ENCODE measurements around the gene OR51B2.
A peak's percentile ranks its signal among the peaks of the same experiment; 100 is the strongest.
"Not testable (repeated sequence)": the region's sequence is repeated elsewhere in the genome, so short reads cannot be mapped to it uniquely, and the experiment has no call there.

The OR51B2 gene

GRCh38 chr11:5324197-5324596 lies at the start of gene OR51B2:
Gene OR51B2, minus strand, starts transcription at chr11:5324297. Its CDS starts 0 bp downstream, at chr11:5324297.
- no peak for DNase-seq

GRCh38 chr11:5369789-5370188 lies 45.7 kb upstream of the OR51B2 start:
- no peak for DNase-seq

- DNase-seq, result no peak
Measured at GRCh38 chr11:5368502-5369043, 44.5 kb upstream of the OR51B2 start.

GRCh38 chr11:5367448-5368074 lies 43.5 kb upstream of the OR51B2 start:
- DNase-seq, result peak; percentile 74

- no peak for DNase-seq
Measured at GRCh38 chr11:5366856-5367255, 42.8 kb upstream of the OR51B2 start.

GRCh38 chr11:5366365-5366764 lies 42.3 kb upstream of the OR51B2 start:
- not testable (repeated sequence) for DNase-seq

GRCh38 chr11:5364214-5364613 lies 40.1 kb upstream of the OR51B2 start:
- no peak for DNase-seq

- no peak for DNase-seq
Measured at GRCh38 chr11:5363679-5364078, 39.6 kb upstream of the OR51B2 start.

GRCh38 chr11:5362017-5362625 lies 38.0 kb upstream of the OR51B2 start:
- no peak for DNase-seq

- DNase-seq, result not testable (repeated sequence)
Measured at GRCh38 chr11:5356031-5356430, 31.9 kb upstream of the OR51B2 start.

GRCh38 chr11:5351208-5351607 lies 27.1 kb upstream of the OR51B2 start, which contains the start of gene OR51B6:
Gene OR51B6, plus strand, starts transcription at chr11:5351508. Its CDS starts 0 bp downstream, at chr11:5351508.
- no peak for DNase-seq

GRCh38 chr11:5349550-5349949 lies 25.5 kb upstream of the OR51B2 start:
- DNase-seq, result no peak

- no peak for DNase-seq
Measured at GRCh38 chr11:5348551-5349194, 24.6 kb upstream of the OR51B2 start.

- no peak for DNase-seq
Measured at GRCh38 chr11:5345831-5346230, 21.7 kb upstream of the OR51B2 start.

GRCh38 chr11:5343474-5344335 lies 19.6 kb upstream of the OR51B2 start, which contains the start of gene OR51B5:
Gene OR51B5, minus strand, starts transcription at chr11:5343524. Its CDS starts 0 bp downstream, at chr11:5343524.
- DNase-seq, result no peak

- DNase-seq, result no peak
Measured at GRCh38 chr11:5339771-5340322, 15.8 kb upstream of the OR51B2 start.

GRCh38 chr11:5337253-5337652 lies 13.2 kb upstream of the OR51B2 start:
- DNase-seq, result not testable (repeated sequence)

- no peak for DNase-seq
Measured at GRCh38 chr11:5336331-5336730, 12.2 kb upstream of the OR51B2 start.

GRCh38 chr11:5335170-5335569 lies 11.1 kb upstream of the OR51B2 start:
- no peak for DNase-seq

GRCh38 chr11:5317292-5317691 lies 6.8 kb downstream of the OR51B2 start:
- DNase-seq, result no peak

- DNase-seq, result not testable (repeated sequence)
Measured at GRCh38 chr11:5313326-5314023, 10.6 kb downstream of the OR51B2 start.

- no peak for DNase-seq
Measured at GRCh38 chr11:5310423-5310822, 13.7 kb downstream of the OR51B2 start.

Measured in MV-4-11 (cell line).